Measurements from ENCODE around the gene PLCB3. TPM values are rescaled to one million over a fixed set of nuclear protein-coding genes. Genes with fewer than 3 reads are reported as not detected.

Gene PLCB3
- total RNA-seq, 1 experiment from 2014 or later: 34.6 TPM

DNA sequence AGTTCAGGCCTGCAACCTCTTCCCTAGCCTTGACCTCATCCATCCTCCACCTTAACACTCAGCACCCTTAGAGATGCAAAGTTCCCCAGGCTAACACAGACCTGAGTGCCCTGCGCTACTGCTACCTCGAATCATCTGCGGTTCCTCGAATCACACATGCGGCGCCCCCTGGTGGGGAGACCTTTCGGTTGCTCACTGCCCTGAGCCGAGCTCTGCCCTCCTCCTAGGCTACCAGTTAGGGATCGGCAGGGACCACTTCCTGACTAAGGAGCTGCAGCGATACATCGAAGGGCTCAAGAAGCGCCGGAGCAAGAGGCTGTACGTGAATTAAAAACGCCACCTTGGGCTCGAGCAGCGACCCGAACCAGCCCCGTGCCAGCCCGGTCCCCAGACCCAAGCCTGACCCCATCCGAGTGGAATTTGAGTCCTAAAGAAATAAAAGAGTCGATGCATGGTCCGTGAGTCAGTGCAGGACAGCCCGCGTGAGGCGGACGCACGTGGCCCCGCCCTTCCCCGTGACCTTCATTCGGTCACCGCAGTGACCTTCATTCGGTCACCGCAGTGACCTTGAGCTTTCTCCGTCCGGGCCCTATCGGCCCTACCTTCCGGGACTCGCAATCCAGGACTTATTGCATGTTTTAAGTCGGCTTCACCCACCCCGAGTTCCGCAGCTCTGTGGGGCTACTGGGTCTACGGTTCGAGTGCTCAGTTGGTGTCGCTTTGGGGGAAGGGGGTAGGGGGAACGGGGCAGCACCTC lies 53.2 kb downstream of the PLCB3 start:
- ChIA-PET POLR2A (interaction anchor here (0.5 to 5.8 kb wide), 28 partner anchors 12 to 1551 kb away, joined by 3 to 107 read pairs (median 5); partner anchors contain the start of genes BAD, FKBP2, NUDT22 and PLCB3), CTCF (interaction anchor here (0.5 to 5.1 kb wide), 30 partner anchors 9 to 336 kb away, joined by 3 to 96 read pairs (median 5); partner anchors contain the start of genes BAD, FERMT3, GPR137 and PLCB3)
- TF ChIP-seq, protein P1, sequence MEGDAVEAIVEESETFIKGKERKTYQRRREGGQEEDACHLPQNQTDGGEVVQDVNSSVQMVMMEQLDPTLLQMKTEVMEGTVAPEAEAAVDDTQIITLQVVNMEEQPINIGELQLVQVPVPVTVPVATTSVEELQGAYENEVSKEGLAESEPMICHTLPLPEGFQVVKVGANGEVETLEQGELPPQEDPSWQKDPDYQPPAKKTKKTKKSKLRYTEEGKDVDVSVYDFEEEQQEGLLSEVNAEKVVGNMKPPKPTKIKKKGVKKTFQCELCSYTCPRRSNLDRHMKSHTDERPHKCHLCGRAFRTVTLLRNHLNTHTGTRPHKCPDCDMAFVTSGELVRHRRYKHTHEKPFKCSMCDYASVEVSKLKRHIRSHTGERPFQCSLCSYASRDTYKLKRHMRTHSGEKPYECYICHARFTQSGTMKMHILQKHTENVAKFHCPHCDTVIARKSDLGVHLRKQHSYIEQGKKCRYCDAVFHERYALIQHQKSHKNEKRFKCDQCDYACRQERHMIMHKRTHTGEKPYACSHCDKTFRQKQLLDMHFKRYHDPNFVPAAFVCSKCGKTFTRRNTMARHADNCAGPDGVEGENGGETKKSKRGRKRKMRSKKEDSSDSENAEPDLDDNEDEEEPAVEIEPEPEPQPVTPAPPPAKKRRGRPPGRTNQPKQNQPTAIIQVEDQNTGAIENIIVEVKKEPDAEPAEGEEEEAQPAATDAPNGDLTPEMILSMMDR (IDR thresholded peaks at IDR 0.05; ENCODE audit: unreplicated experiment): peak; percentile 78
- BruUV-seq (replicated peaks): TSS peak; percentile 88
- H3K4me3 Mint-ChIP-seq (ENCODE audit: unreplicated experiment): peak overlapping the region; percentile 99
- H3K4me1 Mint-ChIP-seq (ENCODE audit: insufficient read depth, unreplicated experiment): peaks cover 18% of the 10 kb centered on the region
- peak; percentile 92 for DNase-seq (ENCODE audit: unreplicated experiment)
- H3K27ac Mint-ChIP-seq (ENCODE audit: low read depth, unreplicated experiment): peak overlapping the region; percentile 83
- H3K9me3 Mint-ChIP-seq (ENCODE audit: unreplicated experiment): no peaks in the 10 kb centered on the region
- H3K27me3 Mint-ChIP-seq (ENCODE audit: insufficient read depth, unreplicated experiment): no peaks in the 10 kb centered on the region
- intact Hi-C loops (cut with micrococcal nuclease): loop anchor here (1.0 to 5.0 kb wide), 5 partner anchors 18 to 117 kb away; partner anchors contain the start of genes PPP1R14B and STIP1
- H3K36me3 Mint-ChIP-seq (ENCODE audit: insufficient read depth, unreplicated experiment): peaks cover 30% of the 10 kb centered on the region

GRCh38 chr11:64305075-64305690 lies 53.9 kb downstream of the PLCB3 start, which contains the start of gene ESRRA:
TSS of gene ESRRA (plus strand) at chr11:64305524. CDS start at chr11:64307180, 1,656 bp downstream.
- DNase-seq (ENCODE audit: unreplicated experiment): peak; percentile 98
- Mint-ChIP-seq H3K27ac (ENCODE audit: low read depth, unreplicated experiment) (peak within 1 kb of the TSS; percentile 96), H3K4me1 (ENCODE audit: insufficient read depth, unreplicated experiment) (peaks cover 18% of the 10 kb centered on the region), H3K9me3 (ENCODE audit: unreplicated experiment) (no peaks in the 10 kb centered on the region), H3K36me3 (ENCODE audit: insufficient read depth, unreplicated experiment) (peaks cover 36% of the 10 kb centered on the region), H3K4me3 (ENCODE audit: unreplicated experiment) (peak within 1 kb of the TSS; percentile 99), H3K27me3 (ENCODE audit: insufficient read depth, unreplicated experiment) (no peaks in the 10 kb centered on the region)
- BruUV-seq (replicated peaks): no TSS peak
- POLR2A ChIA-PET: interaction anchor here (0.5 to 5.8 kb wide), 22 partner anchors 12 to 1551 kb away, joined by 3 to 107 read pairs (median 6); partner anchors contain the start of genes BAD, FKBP2, NUDT22 and PLCB3
- CTCF ChIA-PET: interaction anchor here (0.7 to 5.1 kb wide), 20 partner anchors 8 to 129 kb away, joined by 3 to 96 read pairs (median 7); partner anchors contain the start of genes BAD, FERMT3, GPR137 and PLCB3
- intact Hi-C loops (cut with micrococcal nuclease): loop anchor here (2.0 kb wide), 3 partner anchors 18 to 58 kb away; partner anchors contain the start of gene PPP1R14B
- TF ChIP-seq, protein P1 (IDR thresholded peaks at IDR 0.05; ENCODE audit: unreplicated experiment): no peak

DNA sequence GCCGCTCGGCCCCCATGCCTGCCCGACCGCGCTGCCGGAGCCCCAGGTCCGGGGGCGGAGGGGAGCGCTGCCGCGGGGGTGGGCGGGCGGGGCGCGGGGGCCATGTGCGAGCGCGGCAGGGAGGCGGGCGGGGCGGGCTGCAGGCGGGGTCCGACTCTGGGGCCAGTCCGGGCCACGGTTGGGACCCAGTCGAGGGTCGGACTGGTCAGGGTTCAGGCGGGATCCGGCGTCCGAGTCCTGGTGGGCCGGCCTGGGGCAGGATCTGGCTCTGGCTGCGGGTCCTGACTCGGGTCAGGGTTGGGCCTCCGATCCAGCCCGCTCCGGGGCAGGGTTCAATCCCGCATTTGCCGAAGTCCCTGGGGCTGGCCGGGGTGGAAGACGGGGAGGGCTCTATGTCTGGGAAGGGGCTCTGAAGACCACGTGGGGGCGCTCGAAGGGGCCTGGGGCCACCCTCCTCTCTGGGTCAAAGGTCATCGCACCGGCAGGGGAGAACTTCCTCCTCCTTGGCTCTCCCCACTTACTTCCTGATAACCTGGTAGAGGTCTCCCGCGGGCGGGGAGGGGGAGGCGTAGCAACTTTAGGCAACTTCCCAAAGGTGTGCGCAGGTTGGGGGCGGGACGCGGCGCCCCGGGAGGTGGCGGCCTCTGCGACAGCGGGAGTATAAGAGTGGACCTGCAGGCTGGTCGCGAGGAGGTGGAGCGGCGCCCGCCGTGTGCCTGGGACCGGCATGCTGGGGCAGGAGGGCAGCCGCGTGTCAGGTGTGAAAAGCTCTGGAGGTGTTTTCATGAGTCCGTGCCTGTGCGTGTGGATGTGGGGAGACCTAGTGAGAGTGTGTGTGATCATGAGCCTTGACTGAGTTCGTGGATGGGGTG lies 54.6 kb downstream of the PLCB3 start:
- POLR2A ChIA-PET: interaction anchor here (0.7 to 5.8 kb wide), 14 partner anchors 11 to 121 kb away, joined by 3 to 107 read pairs (median 11); partner anchors contain the start of genes BAD, FKBP2, NUDT22 and PLCB3
- peaks cover 16% of the 10 kb centered on the region for H3K4me1 Mint-ChIP-seq (ENCODE audit: insufficient read depth, unreplicated experiment)
- TF ChIP-seq, protein P1 (IDR thresholded peaks at IDR 0.05; ENCODE audit: unreplicated experiment): peak; percentile 31
- H3K27me3 Mint-ChIP-seq (ENCODE audit: insufficient read depth, unreplicated experiment): no peaks in the 10 kb centered on the region
- intact Hi-C loops (cut with micrococcal nuclease): loop anchor here (2.0 kb wide), 3 partner anchors 19 to 59 kb away; partner anchors contain the start of gene PPP1R14B
- peaks cover 38% of the 10 kb centered on the region for H3K36me3 Mint-ChIP-seq (ENCODE audit: insufficient read depth, unreplicated experiment)
- DNase-seq (ENCODE audit: unreplicated experiment): peak; percentile 63
- peak overlapping the region; percentile 96 for H3K27ac Mint-ChIP-seq (ENCODE audit: low read depth, unreplicated experiment)
- no peaks in the 10 kb centered on the region for H3K9me3 Mint-ChIP-seq (ENCODE audit: unreplicated experiment)
- H3K4me3 Mint-ChIP-seq (ENCODE audit: unreplicated experiment): peak overlapping the region; percentile 99
- CTCF ChIA-PET: interaction anchor here (0.6 to 2.3 kb wide), 3 partner anchors 26 to 243 kb away, joined by 4 to 6 read pairs (median 5); no protein-coding TSS in a partner anchor
- BruUV-seq (replicated peaks): no TSS peak
